Measurements from ENCODE around the gene MALSU1. TPM values are rescaled to one million over a fixed set of nuclear protein-coding genes. Genes with fewer than 3 reads are reported as not detected.
A peak's percentile ranks its signal among the peaks of the same experiment; 100 is the strongest.

MALSU1 gene
- total RNA-seq, 4 donors from 2014 or later, result 76.1 to 211 (median 95.7) TPM

DNA sequence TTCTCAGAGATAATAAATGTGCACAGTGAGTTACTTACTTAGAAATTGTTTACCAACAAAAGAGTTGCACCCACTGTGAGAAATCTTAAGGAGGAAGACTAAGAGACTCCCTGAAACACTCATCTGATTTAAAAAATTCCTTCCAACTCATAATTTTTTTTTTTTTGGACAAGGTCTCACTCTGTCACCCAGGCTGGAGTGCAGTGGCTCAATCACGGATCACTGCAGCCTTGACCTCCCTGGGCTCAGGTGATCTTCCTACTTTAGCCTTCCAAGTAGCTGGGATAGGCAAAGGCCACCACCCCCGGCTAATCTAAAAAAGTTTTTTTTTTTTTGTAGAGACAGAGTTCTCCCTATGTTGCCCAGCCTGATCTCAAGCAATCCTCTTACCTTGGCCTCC, 36.0 kb downstream of the MALSU1 start:
- Histone ChIP-seq H3K4me3 (replicated peaks in 1 of 3) (no peak overlapping the region), H3K9me3 (no peaks in the 10 kb centered on the region), H3K4me1 (peaks cover 57 to 73% of the 10 kb centered on the region in 2 donors), H3K36me3 (no peaks in the 10 kb centered on the region), H3K27ac (peak overlapping the region; percentile 70 to 84 (median 79)), H3K27me3 (no peaks in the 10 kb centered on the region)
- DNase-seq, result peak; percentile 56 to 67
- intact Hi-C loops (cut with DNase I), result no loop called here
- TF ChIP-seq, protein P1, sequence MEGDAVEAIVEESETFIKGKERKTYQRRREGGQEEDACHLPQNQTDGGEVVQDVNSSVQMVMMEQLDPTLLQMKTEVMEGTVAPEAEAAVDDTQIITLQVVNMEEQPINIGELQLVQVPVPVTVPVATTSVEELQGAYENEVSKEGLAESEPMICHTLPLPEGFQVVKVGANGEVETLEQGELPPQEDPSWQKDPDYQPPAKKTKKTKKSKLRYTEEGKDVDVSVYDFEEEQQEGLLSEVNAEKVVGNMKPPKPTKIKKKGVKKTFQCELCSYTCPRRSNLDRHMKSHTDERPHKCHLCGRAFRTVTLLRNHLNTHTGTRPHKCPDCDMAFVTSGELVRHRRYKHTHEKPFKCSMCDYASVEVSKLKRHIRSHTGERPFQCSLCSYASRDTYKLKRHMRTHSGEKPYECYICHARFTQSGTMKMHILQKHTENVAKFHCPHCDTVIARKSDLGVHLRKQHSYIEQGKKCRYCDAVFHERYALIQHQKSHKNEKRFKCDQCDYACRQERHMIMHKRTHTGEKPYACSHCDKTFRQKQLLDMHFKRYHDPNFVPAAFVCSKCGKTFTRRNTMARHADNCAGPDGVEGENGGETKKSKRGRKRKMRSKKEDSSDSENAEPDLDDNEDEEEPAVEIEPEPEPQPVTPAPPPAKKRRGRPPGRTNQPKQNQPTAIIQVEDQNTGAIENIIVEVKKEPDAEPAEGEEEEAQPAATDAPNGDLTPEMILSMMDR (IDR thresholded peaks at IDR 0.05), result no peak
- WGBS, 2 donors, result 21 to 30% methylated on average over 2 of the region's 2 CpGs

DNA sequence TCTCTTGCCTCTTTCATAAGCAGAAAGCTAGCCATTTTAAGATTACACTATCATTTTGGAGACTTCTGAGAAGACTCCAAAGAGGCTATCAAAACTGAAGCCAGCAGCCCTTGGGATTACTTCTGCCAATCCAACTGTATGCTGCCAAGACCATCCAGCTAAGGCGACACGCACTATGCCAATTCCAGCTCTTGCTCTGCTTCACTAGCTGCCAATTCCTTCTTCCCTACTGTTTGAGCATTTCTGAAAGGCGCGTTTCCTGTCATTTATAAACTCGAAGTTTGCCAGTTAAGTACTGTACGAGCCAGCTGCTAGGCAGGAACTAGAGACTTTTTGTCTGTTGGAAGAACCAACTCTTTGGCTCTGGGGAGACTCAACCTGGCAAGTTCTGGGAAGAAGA, 36.5 kb downstream of the MALSU1 start:
- Histone ChIP-seq H3K27me3 (no peaks in the 10 kb centered on the region), H3K4me1 (peaks cover 59 to 75% of the 10 kb centered on the region in 2 donors), H3K36me3 (no peaks in the 10 kb centered on the region), H3K27ac (peak overlapping the region; percentile 70 to 84 (median 79)), H3K4me3 (replicated peaks in 1 of 3) (no peak overlapping the region), H3K9me3 (no peaks in the 10 kb centered on the region)
- intact Hi-C loops (cut with DNase I), result no loop called here
- TF ChIP-seq, protein P1 (IDR thresholded peaks at IDR 0.05), result no peak
- DNase-seq, result peak; percentile 59 to 70
- WGBS, 2 donors, result 15 to 18% methylated on average over 6 of the region's 6 CpGs

DNA sequence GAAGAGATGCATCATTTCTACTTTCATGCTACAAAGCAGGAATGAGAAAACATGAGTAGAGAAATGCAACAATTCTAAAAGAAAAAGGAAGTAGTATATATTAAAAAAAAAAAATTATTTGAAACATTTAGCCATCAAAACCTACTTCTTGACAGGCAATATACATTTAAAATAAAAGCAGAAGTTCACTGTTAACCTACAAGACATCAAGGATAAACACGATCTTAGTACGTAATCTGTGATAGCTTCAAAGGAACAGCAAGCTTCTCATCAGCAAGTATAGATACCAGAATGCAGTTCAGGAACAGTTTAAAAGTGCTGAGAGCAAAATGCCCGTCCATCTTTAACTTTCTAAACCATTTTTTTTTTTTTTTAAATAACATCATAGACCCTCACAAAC, 36.9 kb downstream of the MALSU1 start:
- Histone ChIP-seq H3K4me3 (replicated peaks in 1 of 3) (no peak overlapping the region), H3K27me3 (no peaks in the 10 kb centered on the region), H3K4me1 (peaks cover 59 to 75% of the 10 kb centered on the region in 2 donors), H3K36me3 (no peaks in the 10 kb centered on the region), H3K27ac (peak overlapping the region; percentile 70 to 84 (median 79)), H3K9me3 (no peaks in the 10 kb centered on the region)
- intact Hi-C loops (cut with DNase I), result no loop called here
- DNase-seq, result no peak
- TF ChIP-seq, protein P1 (IDR thresholded peaks at IDR 0.05), result no peak
- no peak for TF ChIP-seq POLR2A (IDR thresholded peaks at IDR 0.05)
- 88 to 93% methylated on average over 3 of the region's 3 CpGs for WGBS, 2 donors

DNA sequence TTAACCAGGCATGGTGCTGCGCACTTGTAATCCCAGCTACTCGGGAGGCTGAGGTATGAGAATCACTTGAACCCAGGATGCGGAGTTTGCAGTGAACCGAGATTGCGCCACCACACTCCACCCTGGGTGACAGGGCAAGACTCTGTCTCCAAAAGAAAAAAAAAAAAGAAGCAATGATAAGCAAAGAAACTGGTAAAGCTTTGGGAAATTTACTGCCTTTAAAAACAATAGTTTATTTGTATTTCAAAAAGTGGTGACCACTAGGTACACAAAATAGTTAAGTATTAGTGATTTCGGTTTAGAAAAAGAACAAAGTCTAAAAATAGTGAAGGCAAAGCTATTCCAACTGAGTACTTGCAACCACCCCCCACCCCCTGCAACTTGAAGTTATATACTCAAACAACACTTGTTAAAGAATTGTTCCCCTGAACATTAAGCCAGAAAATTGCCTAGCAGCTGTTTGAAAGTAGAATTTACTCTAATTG, 37.7 kb downstream of the MALSU1 start:
- 53 to 61% methylated on average over 6 of the region's 6 CpGs for WGBS, 2 donors
- no peak overlapping the region for H3K4me3 ChIP-seq (replicated peaks in 1 of 3)
- peaks cover 61 to 81% of the 10 kb centered on the region in 2 donors for H3K4me1 ChIP-seq
- no peaks in the 10 kb centered on the region for H3K27me3 ChIP-seq
- H3K27ac ChIP-seq, result peak overlapping the region; percentile 65 to 84 (median 79)
- no peaks in the 10 kb centered on the region for H3K9me3 ChIP-seq
- intact Hi-C loops (cut with DNase I), result no loop called here
- H3K36me3 ChIP-seq, result no peaks in the 10 kb centered on the region
- peak; percentile 52 to 58 for DNase-seq
- TF ChIP-seq, protein P1 (IDR thresholded peaks at IDR 0.05), result no peak
- TF ChIP-seq POLR2A (IDR thresholded peaks at IDR 0.05), result no peak

DNA sequence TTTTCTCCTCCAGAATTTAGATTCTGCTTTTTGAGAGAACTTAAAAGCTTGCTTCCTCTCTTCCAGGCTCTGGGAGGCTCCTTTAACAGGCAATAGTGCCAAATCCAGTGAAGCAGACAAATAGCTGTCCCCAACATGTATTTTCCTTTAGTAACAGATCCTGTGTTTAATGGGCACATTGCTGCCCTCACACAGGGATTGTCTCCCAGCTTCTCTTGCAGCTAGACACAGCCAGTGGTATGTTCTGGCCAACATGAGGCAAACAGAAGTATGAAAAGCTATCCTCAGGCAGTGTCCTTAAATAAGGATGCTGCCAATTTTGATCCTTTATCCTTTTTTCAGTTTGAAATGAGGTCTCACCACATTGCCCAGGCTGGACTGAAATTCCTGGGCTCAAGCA, 38.2 kb downstream of the MALSU1 start:
- TF ChIP-seq POLR2A (IDR thresholded peaks at IDR 0.05), result no peak
- TF ChIP-seq, protein P1 (IDR thresholded peaks at IDR 0.05), result no peak
- H3K36me3 ChIP-seq, result no peaks in the 10 kb centered on the region
- intact Hi-C loops (cut with DNase I), result no loop called here

More for the DNA sequence above, 38.2 kb downstream of the MALSU1 start:
- H3K9me3 ChIP-seq, result no peaks in the 10 kb centered on the region
- DNase-seq, result no peak
- H3K4me1 ChIP-seq, result peaks cover 66 to 87% of the 10 kb centered on the region in 2 donors
- no peaks in the 10 kb centered on the region for H3K27me3 ChIP-seq
- no peak overlapping the region for H3K4me3 ChIP-seq (replicated peaks in 1 of 3)
- H3K27ac ChIP-seq, result peak overlapping the region; percentile 65 to 84 (median 79)

Measured in thyroid gland (tissue), 4 donors.